ENCODE results near the gene FAM229B.

The FAM229B gene

GRCh38 chr6:112065426-112065986, 21.9 kb upstream of the FAM229B start:
- TF ChIP-seq CTCF (IDR thresholded peaks at IDR 0.05; ENCODE audit: borderline replicate concordance, insufficient read depth, low read depth, low read length), result no peak
- no peak overlapping the region for H3K4me3 ChIP-seq (ENCODE audit: low read depth, low read length)

GRCh38 chr6:112066606-112067005, 20.8 kb upstream of the FAM229B start:
- no peak overlapping the region for H3K4me3 ChIP-seq (ENCODE audit: low read depth, low read length)
- no peak for TF ChIP-seq CTCF (IDR thresholded peaks at IDR 0.05; ENCODE audit: borderline replicate concordance, insufficient read depth, low read depth, low read length)

- no peak overlapping the region for H3K4me3 ChIP-seq (ENCODE audit: low read depth, low read length)
- TF ChIP-seq CTCF (IDR thresholded peaks at IDR 0.05; ENCODE audit: borderline replicate concordance, insufficient read depth, low read depth, low read length), result no peak
Measured at GRCh38 chr6:112081569-112081968, 5.8 kb upstream of the FAM229B start.

GRCh38 chr6:112085286-112086065, 1.9 kb upstream of the FAM229B start:
- H3K4me3 ChIP-seq (ENCODE audit: low read depth, low read length), result no peak overlapping the region
- no peak for TF ChIP-seq CTCF (IDR thresholded peaks at IDR 0.05; ENCODE audit: borderline replicate concordance, insufficient read depth, low read depth, low read length)

- no peak for TF ChIP-seq CTCF (IDR thresholded peaks at IDR 0.05; ENCODE audit: borderline replicate concordance, insufficient read depth, low read depth, low read length)
- H3K4me3 ChIP-seq (ENCODE audit: low read depth, low read length), result peak overlapping the region; percentile 55
Measured at GRCh38 chr6:112086744-112087135, 651 bp upstream of the FAM229B start.

GRCh38 chr6:112087916-112088315, 525 bp downstream of the FAM229B start:
- no peak for TF ChIP-seq CTCF (IDR thresholded peaks at IDR 0.05; ENCODE audit: borderline replicate concordance, insufficient read depth, low read depth, low read length)
- H3K4me3 ChIP-seq (ENCODE audit: low read depth, low read length), result peak overlapping the region; percentile 17

GRCh38 chr6:112096901-112097300, 9.5 kb downstream of the FAM229B start:
- no peak for TF ChIP-seq CTCF (IDR thresholded peaks at IDR 0.05; ENCODE audit: borderline replicate concordance, insufficient read depth, low read depth, low read length)

More at GRCh38 chr6:112096901-112097300, 9.5 kb downstream of the FAM229B start:
- H3K4me3 ChIP-seq (ENCODE audit: low read depth, low read length), result no peak overlapping the region

All from GM12875 (cell line).